MCF 10A (cell line): Measurements from ENCODE around the gene RGS17. TPM values are rescaled to one million over a fixed set of nuclear protein-coding genes. Genes with fewer than 3 reads are reported as not detected.

ENCODE experiments used
- BruUV-seq: library from RNA; stranded (reverse); fragments of 400-500 nt; replicated peaks from 2 replicates; lab custom pipeline; 2021; lab: Mats Ljungman, UMichigan
- CTCF ChIA-PET: fragments of 300-600 bp; sonication (Branson Sonifier 250); formaldehyde crosslinking; extraction: SDS; loops from one replicate; lab custom pipeline; 2021; ENCODE audit warnings: antibody characterized with exemption, inconsistent platforms; lab: Yijun Ruan, JAX
- POLR2A ChIA-PET: fragments of 300-600, 350-650 bp; sonication (Branson Sonifier 250); formaldehyde crosslinking; extraction: SDS; loops from one replicate; lab custom pipeline; 2020; ENCODE audit warnings: antibody characterized with exemption, inconsistent platforms; lab: Yijun Ruan, JAX
- DNase-seq: peaks from one replicate; pipeline ENCODE4 v3.0.0-alpha.2; 2018; ENCODE audit not compliant: unreplicated experiment
- H3K27ac Mint-ChIP-seq: one replicate; pipeline ENCODE4 v1.8.0; 2022; ENCODE audit warnings: mild to moderate bottlenecking, low read depth, mixed read lengths; ENCODE audit not compliant: unreplicated experiment
- H3K27me3 Mint-ChIP-seq: one replicate; pipeline ENCODE4 v1.8.0; 2022; ENCODE audit warnings: mixed read lengths; ENCODE audit not compliant: insufficient read depth, unreplicated experiment
- H3K36me3 Mint-ChIP-seq: one replicate; pipeline ENCODE4 v1.8.0; 2022; ENCODE audit warnings: mild to moderate bottlenecking, moderate library complexity, mixed read lengths; ENCODE audit not compliant: insufficient read depth, unreplicated experiment
- H3K4me1 Mint-ChIP-seq: one replicate; pipeline ENCODE4 v1.8.0; 2022; ENCODE audit warnings: mixed read lengths; ENCODE audit not compliant: insufficient read depth, unreplicated experiment
- H3K4me3 Mint-ChIP-seq: one replicate; pipeline ENCODE4 v1.8.0; 2022; ENCODE audit warnings: mild to moderate bottlenecking, moderate library complexity, mixed read lengths; ENCODE audit not compliant: unreplicated experiment
- H3K9me3 Mint-ChIP-seq: one replicate; pipeline ENCODE4 v1.8.0; 2022; ENCODE audit warnings: mixed read lengths; ENCODE audit not compliant: unreplicated experiment
- CTCF ChIP-seq: fragments of 200-600 bp; IDR thresholded peaks from one replicate; pipeline ENCODE4 v1.8.0; 2022; ENCODE audit warnings: antibody characterized with exemption, mild to moderate bottlenecking; ENCODE audit not compliant: unreplicated experiment
- intact Hi-C: fragments of 100-400 bp; cut with micrococcal nuclease; formaldehyde crosslinking; loops from 2 replicates; pipeline ENCODE4 v1.14.1; 2022
- total RNA-seq: library from RNA; stranded (reverse); gene quantifications from 2 replicates; pipeline ENCODE4 v1.2.3, GENCODE V29; 2022

Gene RGS17
- total RNA-seq, 1 experiment from 2014 or later, result 2.5 TPM

- TF ChIP-seq CTCF, result no peak
- Mint-ChIP-seq H3K27ac (no peak overlapping the region), H3K36me3 (no peaks in the 10 kb centered on the region), H3K9me3 (peaks cover 11% of the 10 kb centered on the region), H3K4me1 (peaks cover 8% of the 10 kb centered on the region), H3K27me3 (no peaks in the 10 kb centered on the region), H3K4me3 (no peak overlapping the region)
- intact Hi-C loops, result no loop called here
- BruUV-seq, result no TSS peak
- DNase-seq, result peak; percentile 27
- CTCF ChIA-PET, result no interaction called here
- POLR2A ChIA-PET, result interaction anchor here (0.7 kb wide), 2 partner anchors 12 to 684 kb away, joined by 3 to 5 read pairs; no protein-coding TSS in a partner anchor
Observed at GRCh38 chr6:153043719-153044118, 87.4 kb downstream of the RGS17 start.

- Mint-ChIP-seq H3K4me1 (peaks cover 9% of the 10 kb centered on the region), H3K4me3 (no peak overlapping the region), H3K9me3 (no peaks in the 10 kb centered on the region), H3K27ac (no peak overlapping the region), H3K27me3 (no peaks in the 10 kb centered on the region), H3K36me3 (peaks cover 7% of the 10 kb centered on the region)
- ChIA-PET CTCF (interaction anchor here (0.6 to 2.3 kb wide), 5 partner anchors 66 to 625 kb away, joined by 3 to 9 read pairs (median 3); no protein-coding TSS in a partner anchor), POLR2A (interaction anchor here (1.0 kb wide), 1 partner anchor 35 kb away, joined by 3 read pairs; no protein-coding TSS in a partner anchor)
- intact Hi-C loops, result no loop called here
- no peak for TF ChIP-seq CTCF
- no peak for DNase-seq
- BruUV-seq, result no TSS peak
Observed at GRCh38 chr6:153038378-153039057, 92.6 kb downstream of the RGS17 start.

GRCh38 chr6:153034139-153034538 is 96.9 kb downstream of the RGS17 start:
- intact Hi-C loops, result no loop called here
- Mint-ChIP-seq H3K27ac (no peak overlapping the region), H3K9me3 (no peaks in the 10 kb centered on the region), H3K27me3 (no peaks in the 10 kb centered on the region), H3K36me3 (peaks cover 7% of the 10 kb centered on the region), H3K4me1 (peaks cover 29% of the 10 kb centered on the region), H3K4me3 (no peak overlapping the region)
- TF ChIP-seq CTCF, result no peak
- no peak for DNase-seq
- no TSS peak for BruUV-seq
- CTCF ChIA-PET, result interaction anchor here (0.8 to 3.9 kb wide), 6 partner anchors 7 to 167 kb away, joined by 3 to 36 read pairs (median 4); no protein-coding TSS in a partner anchor
- POLR2A ChIA-PET, result interaction anchor here (0.9 to 1.5 kb wide), 3 partner anchors 58 to 75 kb away, joined by 3 to 4 read pairs (median 3); no protein-coding TSS in a partner anchor

GRCh38 chr6:153032255-153032882 is 98.7 kb downstream of the RGS17 start:
- H3K4me1 Mint-ChIP-seq, result peaks cover 20% of the 10 kb centered on the region
- DNase-seq, result peak; percentile 46
- no peaks in the 10 kb centered on the region for H3K27me3 Mint-ChIP-seq
- no TSS peak for BruUV-seq
- H3K9me3 Mint-ChIP-seq, result no peaks in the 10 kb centered on the region
- no peak overlapping the region for H3K4me3 Mint-ChIP-seq
- peak; percentile 43 for TF ChIP-seq CTCF
- H3K36me3 Mint-ChIP-seq, result no peaks in the 10 kb centered on the region
- CTCF ChIA-PET, result interaction anchor here (0.5 to 3.9 kb wide), 13 partner anchors 9 to 1527 kb away, joined by 3 to 36 read pairs (median 3); no protein-coding TSS in a partner anchor
- H3K27ac Mint-ChIP-seq, result no peak overlapping the region
- POLR2A ChIA-PET, result interaction anchor here (0.6 to 0.9 kb wide), 5 partner anchors 11 to 280 kb away, joined by 3 to 5 read pairs (median 3); no protein-coding TSS in a partner anchor
- intact Hi-C loops, result loop anchor here (1.0 to 2.0 kb wide), 5 partner anchors 76 to 916 kb away; no protein-coding TSS in a partner anchor
